Prostate gland (tissue), 2 donors: ENCODE data around the gene MOCS1.

Experiments
- POLR2A ChIP-seq: fragments of 450-650 bp; IDR thresholded peaks from one replicate; pipeline ENCODE4 v1.6.1; 2016; ENCODE audit warnings: antibody characterized with exemption, mild to moderate bottlenecking
- POLR2AphosphoS5 ChIP-seq: sonication (generic); formaldehyde crosslinking; IDR thresholded peaks from one replicate; pipeline ENCODE4 v1.6.1; 2017; ENCODE audit warnings: antibody characterized with exemption
- TF ChIP-seq, protein P1 (sequence below), 4 experiments: fragments of 200-600 bp in 2 of 4; fragments of 450-650 bp in 2 of 4; sonication (generic) in 2 of 4; IDR thresholded peaks; 1 replicate in 3 of 4; 2 replicates in 1 of 4; pipeline ENCODE4 v1.5.1; 2016 to 2019; ENCODE audit warnings: antibody characterized with exemption in 4 of 4, mild to moderate bottlenecking in 2 of 4, moderate library complexity in 2 of 4

DNA sequence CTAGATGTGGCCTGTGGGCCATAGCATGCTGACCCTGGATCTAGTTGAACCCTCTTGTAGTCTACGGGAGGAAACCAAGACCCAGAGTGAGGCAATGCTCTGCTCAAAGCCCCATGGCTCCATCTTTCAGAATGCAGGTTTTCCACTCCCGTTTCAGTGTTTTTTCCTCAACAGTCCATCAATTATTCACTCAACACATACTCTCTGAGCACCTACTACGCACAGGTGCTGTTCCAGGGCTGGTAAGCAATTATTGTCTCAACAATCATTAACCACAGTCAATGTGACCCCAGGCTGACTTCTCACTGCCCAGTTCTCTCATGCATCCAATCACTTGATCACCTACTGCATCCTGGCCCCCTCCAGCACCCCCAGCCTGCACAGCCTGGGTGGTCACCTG is 20.0 kb downstream of the MOCS1 start:
- TF ChIP-seq, protein P1, sequence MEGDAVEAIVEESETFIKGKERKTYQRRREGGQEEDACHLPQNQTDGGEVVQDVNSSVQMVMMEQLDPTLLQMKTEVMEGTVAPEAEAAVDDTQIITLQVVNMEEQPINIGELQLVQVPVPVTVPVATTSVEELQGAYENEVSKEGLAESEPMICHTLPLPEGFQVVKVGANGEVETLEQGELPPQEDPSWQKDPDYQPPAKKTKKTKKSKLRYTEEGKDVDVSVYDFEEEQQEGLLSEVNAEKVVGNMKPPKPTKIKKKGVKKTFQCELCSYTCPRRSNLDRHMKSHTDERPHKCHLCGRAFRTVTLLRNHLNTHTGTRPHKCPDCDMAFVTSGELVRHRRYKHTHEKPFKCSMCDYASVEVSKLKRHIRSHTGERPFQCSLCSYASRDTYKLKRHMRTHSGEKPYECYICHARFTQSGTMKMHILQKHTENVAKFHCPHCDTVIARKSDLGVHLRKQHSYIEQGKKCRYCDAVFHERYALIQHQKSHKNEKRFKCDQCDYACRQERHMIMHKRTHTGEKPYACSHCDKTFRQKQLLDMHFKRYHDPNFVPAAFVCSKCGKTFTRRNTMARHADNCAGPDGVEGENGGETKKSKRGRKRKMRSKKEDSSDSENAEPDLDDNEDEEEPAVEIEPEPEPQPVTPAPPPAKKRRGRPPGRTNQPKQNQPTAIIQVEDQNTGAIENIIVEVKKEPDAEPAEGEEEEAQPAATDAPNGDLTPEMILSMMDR (IDR thresholded peaks at IDR 0.05) = no peak
- TF ChIP-seq POLR2AphosphoS5 (no peak), POLR2A (no peak)
